ENCODE results near the gene CD7. TPM values are rescaled to one million over a fixed set of nuclear protein-coding genes. Genes with fewer than 3 reads are reported as not detected.

CD7 gene
- total and polyA plus RNA-seq, 9 of the 15 experiments (the other 6 are each of a cell fraction or from before 2014, with no cell fraction given) = 0.21 to 0.35 TPM; not detected in 7

- 0 out of 2 replicates have a peak, but pooled peaks have one; percentile 3 for TF ChIP-seq JUN (IDR thresholded peaks at IDR 0.05; ENCODE audit: borderline replicate concordance, low read depth, low read length)
- no peak for TF ChIP-seq JUN (CRISPR knock-in tag; IDR thresholded peaks at IDR 0.05; ENCODE audit: borderline replicate concordance)
- TF ChIP-seq BRD4 (IDR thresholded peaks at IDR 0.05) = peak; percentile 80; the same call in 1 of the 2 replicates
- TF ChIP-seq TBP (optimal IDR thresholded peaks at IDR 0.05; ENCODE audit: low read depth, low read length) = peak; percentile 73
- peak; percentile 54; the same call in 1 of the 2 replicates for TF ChIP-seq SMAD4 (CRISPR knock-in tag; conservative IDR thresholded peaks at IDR 0.05)
- TF ChIP-seq ZNF589 (CRISPR knock-in tag; IDR thresholded peaks at IDR 0.05; ENCODE audit: low read depth) = no peak
- TF ChIP-seq THAP12 (CRISPR knock-in tag; IDR thresholded peaks at IDR 0.05) = peak; percentile 43; the same call in 1 of the 2 replicates
- TF ChIP-seq KLF1 (tag; IDR thresholded peaks at IDR 0.05) = no peak
- peak; percentile 88 for TF ChIP-seq RBBP5 (IDR thresholded peaks at IDR 0.05; ENCODE audit: borderline replicate concordance, insufficient read depth, low read length, poor library complexity, severe bottlenecking)
- peak; percentile 63; the same call in 1 of the 2 replicates for TF ChIP-seq PHF8 (IDR thresholded peaks at IDR 0.05; ENCODE audit: borderline replicate concordance, low read length)
- no peak for TF ChIP-seq SOX6 (IDR thresholded peaks at IDR 0.05)
- TF ChIP-seq FOSL1 (tag; conservative IDR thresholded peaks at IDR 0.05) = peak; percentile 68
- TF ChIP-seq HMGXB4 (CRISPR knock-in tag; IDR thresholded peaks at IDR 0.05) = no peak
- peak in 1 of 2 experiments; percentile 77; a peak in 1 of 4 replicates for TF ChIP-seq SIN3A (IDR thresholded peaks at IDR 0.05; ENCODE audit: borderline replicate concordance in 2 of 2, control insufficient read depth in 1 of 2, low read depth in 2 of 2, low read length in 2 of 2)
- peak; percentile 36; the same call in 1 of the 2 replicates for TF ChIP-seq KLF6 (CRISPR knock-in tag; IDR thresholded peaks at IDR 0.05; ENCODE audit: borderline replicate concordance)
- peak; percentile 17; the same call in 1 of the 2 replicates for TF ChIP-seq HNRNPL (IDR thresholded peaks at IDR 0.05; ENCODE audit: low read depth, low read length)
- TF ChIP-seq HINFP (tag; conservative IDR thresholded peaks at IDR 0.05; ENCODE audit: low read depth) = no peak
- peak; percentile 49 for TF ChIP-seq TAF1 (IDR thresholded peaks at IDR 0.05; ENCODE audit: control insufficient read depth, extremely low read depth, insufficient read depth, low read length, severe bottlenecking)
- TF ChIP-seq FOXJ2 (tag; IDR thresholded peaks at IDR 0.05) = peak; percentile 12; the same call in 1 of the 2 replicates
- no peak for TF ChIP-seq FOXP1 (CRISPR knock-in tag; IDR thresholded peaks at IDR 0.05)
- TF ChIP-seq XRCC4 (IDR thresholded peaks at IDR 0.05; ENCODE audit: extremely low read depth, insufficient read depth, insufficient read length) = no peak
These were observed 43.9 kb downstream of the CD7 start, which contains the start of gene CSNK1D (continued) for GRCh38 chr17:82273327-82274133.

All from K562 (cell line).